ENCODE measurements around the gene G6PC2.

GRCh38 chr2:168897449-168897848 lies 3.6 kb upstream of the G6PC2 start:
- TF ChIP-seq YY1 (IDR thresholded peaks at IDR 0.05; ENCODE audit: insufficient read depth, insufficient read length), result no peak
- no peak for TF ChIP-seq ZNF274 (IDR thresholded peaks at IDR 0.05; ENCODE audit: low read depth, low read length)

Data from NT2/D1 (cell line).